BJ (cell line): ENCODE measurements around the gene PPP4R4. TPM values are rescaled to one million over a fixed set of nuclear protein-coding genes. Genes with fewer than 3 reads are reported as not detected.

Experiments
- CTCF ChIA-PET: fragments of 350-600 bp; formaldehyde crosslinking; extraction: SDS; loops from one replicate; lab custom pipeline; 2021; ENCODE audit warnings: antibody characterized with exemption, inconsistent platforms; lab: Yijun Ruan, JAX
- POLR2A ChIA-PET: fragments of 300-600 bp; sonication (Branson Sonifier 250); formaldehyde crosslinking; extraction: SDS; loops from one replicate; lab custom pipeline; 2021; ENCODE audit warnings: antibody characterized with exemption; lab: Charles Lee
- DNase-seq: peaks from one replicate; pipeline ENCODE4 v3.0.0-alpha.2; 2011; ENCODE audit warnings: low read depth
- H3K27me3 ChIP-seq: 2 replicates; pipeline ENCODE4 v1.6.0; 2011; ENCODE audit warnings: low read length; ENCODE audit not compliant: control insufficient read depth, insufficient read depth
- H3K36me3 ChIP-seq: 2 replicates; pipeline ENCODE4 v1.5.1; 2011; ENCODE audit warnings: low read length; ENCODE audit not compliant: control insufficient read depth, insufficient read depth
- H3K4me3 ChIP-seq: 2 replicates; pipeline ENCODE4 v1.5.1; 2011; ENCODE audit warnings: low read depth, mild to moderate bottlenecking, control low read depth, low read length
- polyA plus RNA-seq: library from polyadenylated mRNA; depleted of rRNA; stranded (reverse); fragments of >200 nt; gene quantifications from 2 replicates; pipeline ENCODE4 v1.2.3, GENCODE V29; 2011
- TF ChIP-seq, protein P1 (sequence below): IDR thresholded peaks from 2 replicates; pipeline ENCODE4 v1.5.1; 2011; ENCODE audit warnings: low read depth, mild to moderate bottlenecking, control low read depth, inconsistent platforms, low read length, moderate library complexity; ENCODE audit not compliant: insufficient read depth

The PPP4R4 gene
- polyA plus RNA-seq, 1 experiment: 0.37 TPM

DNA sequence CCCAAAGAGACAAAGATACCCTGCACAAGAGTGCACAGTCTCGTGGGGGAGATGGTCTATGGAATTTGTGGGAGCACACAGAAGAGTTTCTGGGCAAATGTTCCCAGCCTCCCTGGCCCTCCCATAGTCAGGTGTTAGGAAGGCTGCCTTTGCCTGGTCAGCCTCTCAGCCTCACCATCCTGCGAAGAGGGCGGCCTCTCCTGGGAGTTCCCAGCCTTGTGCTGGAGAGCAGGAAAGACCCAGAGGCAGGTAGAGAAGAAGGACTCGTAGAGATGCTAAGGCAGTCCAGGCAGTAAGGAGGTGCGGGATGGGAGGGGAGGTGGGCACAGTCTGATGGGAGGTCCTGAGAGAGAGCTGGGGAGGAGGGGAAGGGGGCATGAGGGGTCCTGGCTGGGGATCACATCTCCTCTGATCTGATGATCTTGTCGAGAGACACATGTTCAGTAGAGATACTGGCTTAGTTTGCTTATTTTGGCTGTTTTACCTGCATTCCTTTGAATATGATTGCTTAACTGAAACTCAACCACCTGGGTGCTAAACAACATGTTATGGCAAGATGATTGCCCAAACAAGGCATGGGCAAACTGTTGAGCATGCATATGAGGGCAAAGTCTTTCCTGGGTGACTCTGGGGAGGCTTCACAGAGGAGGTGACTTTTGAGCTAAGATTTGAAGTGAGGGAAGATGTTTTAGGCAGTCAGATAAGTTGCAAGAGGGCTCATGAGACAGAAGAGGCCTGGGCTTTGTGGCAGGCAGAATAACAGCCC is 138.5 kb downstream of the PPP4R4 start:
- POLR2A ChIA-PET: no interaction called here
- Histone ChIP-seq H3K4me3 (no peak overlapping the region), H3K36me3 (no peaks in the 10 kb centered on the region), H3K27me3 (no peaks in the 10 kb centered on the region)
- TF ChIP-seq, protein P1, sequence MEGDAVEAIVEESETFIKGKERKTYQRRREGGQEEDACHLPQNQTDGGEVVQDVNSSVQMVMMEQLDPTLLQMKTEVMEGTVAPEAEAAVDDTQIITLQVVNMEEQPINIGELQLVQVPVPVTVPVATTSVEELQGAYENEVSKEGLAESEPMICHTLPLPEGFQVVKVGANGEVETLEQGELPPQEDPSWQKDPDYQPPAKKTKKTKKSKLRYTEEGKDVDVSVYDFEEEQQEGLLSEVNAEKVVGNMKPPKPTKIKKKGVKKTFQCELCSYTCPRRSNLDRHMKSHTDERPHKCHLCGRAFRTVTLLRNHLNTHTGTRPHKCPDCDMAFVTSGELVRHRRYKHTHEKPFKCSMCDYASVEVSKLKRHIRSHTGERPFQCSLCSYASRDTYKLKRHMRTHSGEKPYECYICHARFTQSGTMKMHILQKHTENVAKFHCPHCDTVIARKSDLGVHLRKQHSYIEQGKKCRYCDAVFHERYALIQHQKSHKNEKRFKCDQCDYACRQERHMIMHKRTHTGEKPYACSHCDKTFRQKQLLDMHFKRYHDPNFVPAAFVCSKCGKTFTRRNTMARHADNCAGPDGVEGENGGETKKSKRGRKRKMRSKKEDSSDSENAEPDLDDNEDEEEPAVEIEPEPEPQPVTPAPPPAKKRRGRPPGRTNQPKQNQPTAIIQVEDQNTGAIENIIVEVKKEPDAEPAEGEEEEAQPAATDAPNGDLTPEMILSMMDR: no peak
- CTCF ChIA-PET: no interaction called here
- DNase-seq: no peak

DNA sequence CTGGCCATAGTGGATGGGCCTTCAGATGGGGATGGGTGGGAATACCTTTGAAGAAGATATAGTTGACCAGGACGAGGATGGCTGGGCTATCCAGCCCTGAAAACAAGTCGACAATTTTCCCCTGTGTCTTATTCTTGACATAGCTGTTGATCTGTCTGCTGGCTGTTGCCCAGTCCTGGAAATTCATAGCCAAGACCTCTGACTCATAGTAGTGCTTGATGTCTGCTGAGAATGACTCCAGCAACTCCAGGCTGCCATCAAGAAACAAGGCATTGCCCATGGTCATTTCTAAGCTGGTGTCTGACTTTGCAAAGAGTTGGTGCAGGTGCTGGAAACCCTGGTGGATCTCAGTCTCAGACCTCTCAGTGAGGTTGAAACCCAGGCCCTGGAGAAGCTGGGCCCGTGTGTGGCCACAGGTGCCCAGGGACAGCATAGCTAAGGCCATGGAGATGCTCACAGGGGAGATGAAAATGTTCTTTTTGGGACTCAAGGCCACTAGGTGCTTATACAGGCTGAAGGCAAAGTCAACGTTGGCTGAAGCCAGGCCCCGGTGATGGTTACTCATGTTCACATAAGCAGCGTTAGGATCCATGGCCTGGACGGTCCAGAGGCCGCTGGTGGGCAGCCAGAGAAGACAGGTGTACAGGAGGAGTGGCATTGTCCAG is 140.0 kb downstream of the PPP4R4 start:
- Histone ChIP-seq H3K36me3 (no peaks in the 10 kb centered on the region), H3K27me3 (no peaks in the 10 kb centered on the region), H3K4me3 (no peak overlapping the region)
- ChIA-PET CTCF (no interaction called here), POLR2A (no interaction called here)
- DNase-seq: no peak
- TF ChIP-seq, protein P1: no peak

DNA sequence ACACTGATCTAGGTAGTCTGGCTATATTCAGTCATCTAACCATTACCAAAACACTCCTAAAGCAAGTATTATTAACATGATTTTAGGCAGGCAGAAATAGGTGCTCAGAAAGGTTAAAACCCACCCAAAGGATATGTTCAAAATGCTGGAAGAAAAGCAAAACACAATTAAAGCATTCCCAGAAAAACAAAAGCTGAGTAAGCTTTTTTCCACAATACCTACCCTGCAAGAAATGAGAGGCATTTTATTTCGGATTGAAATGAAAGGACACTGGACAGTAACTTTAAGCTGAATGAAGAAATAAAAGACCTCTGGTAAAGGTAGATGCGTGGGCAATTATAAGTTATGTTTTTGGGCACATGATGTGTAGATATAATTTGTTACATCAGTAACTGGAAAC is 140.8 kb downstream of the PPP4R4 start:
- Histone ChIP-seq H3K27me3 (no peaks in the 10 kb centered on the region), H3K4me3 (no peak overlapping the region), H3K36me3 (no peaks in the 10 kb centered on the region)
- CTCF ChIA-PET: no interaction called here
- POLR2A ChIA-PET: no interaction called here
- TF ChIP-seq, protein P1: no peak
- no peak for DNase-seq

DNA sequence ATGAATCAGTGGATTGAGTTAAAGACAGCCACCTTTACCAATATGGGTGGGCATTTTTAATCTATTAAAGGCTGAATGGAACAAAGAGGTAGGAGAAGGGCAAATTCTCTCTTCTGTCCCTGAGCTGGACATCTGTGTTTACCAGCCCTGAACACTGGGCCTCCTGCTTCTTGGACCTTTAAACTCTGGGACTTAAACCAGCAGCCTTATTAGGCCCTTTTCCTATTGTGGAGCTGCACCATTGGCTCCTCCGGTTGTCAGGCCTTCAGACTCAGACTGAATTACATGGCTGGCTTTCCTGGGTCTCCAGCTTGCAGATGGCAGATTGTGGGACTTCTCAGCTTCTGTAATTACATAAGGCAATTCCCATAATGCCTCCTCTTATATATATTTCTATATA is 142.6 kb downstream of the PPP4R4 start:
- H3K4me3 ChIP-seq: no peak overlapping the region
- no peaks in the 10 kb centered on the region for H3K36me3 ChIP-seq
- DNase-seq: no peak
- TF ChIP-seq, protein P1: no peak
- CTCF ChIA-PET: interaction anchor here (1.1 kb wide), 1 partner anchor 25 kb away, joined by 3 read pairs; no protein-coding TSS in a partner anchor
- POLR2A ChIA-PET: no interaction called here
- H3K27me3 ChIP-seq: no peaks in the 10 kb centered on the region

DNA sequence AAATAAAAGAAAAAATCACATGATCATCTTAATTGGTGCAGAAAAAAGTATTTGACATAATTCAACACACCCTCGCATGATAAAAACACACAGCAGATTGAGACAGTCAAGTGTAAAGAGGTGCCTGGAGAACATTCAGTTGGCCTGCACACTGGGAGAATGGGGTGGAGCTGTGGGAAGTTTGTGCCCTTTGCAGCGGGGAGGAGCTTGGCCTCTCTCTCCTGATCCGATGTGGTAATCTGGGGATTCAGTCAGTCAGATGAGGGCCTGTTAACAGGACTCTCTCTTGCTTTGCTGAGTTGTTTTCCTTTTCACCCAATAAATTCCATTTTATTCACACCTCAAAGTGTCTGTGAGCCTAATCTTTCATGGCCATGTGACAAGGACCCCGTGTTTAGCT is 143.1 kb downstream of the PPP4R4 start:
- no peak for DNase-seq

More for the DNA sequence above, 143.1 kb downstream of the PPP4R4 start:
- POLR2A ChIA-PET: no interaction called here
- no peak overlapping the region for H3K4me3 ChIP-seq
- no peaks in the 10 kb centered on the region for H3K27me3 ChIP-seq
- CTCF ChIA-PET: interaction anchor here (1.1 kb wide), 1 partner anchor 25 kb away, joined by 3 read pairs; no protein-coding TSS in a partner anchor
- no peaks in the 10 kb centered on the region for H3K36me3 ChIP-seq
- TF ChIP-seq, protein P1: no peak
